Measurements from ENCODE around the gene FBXL7.

The FBXL7 gene

DNA sequence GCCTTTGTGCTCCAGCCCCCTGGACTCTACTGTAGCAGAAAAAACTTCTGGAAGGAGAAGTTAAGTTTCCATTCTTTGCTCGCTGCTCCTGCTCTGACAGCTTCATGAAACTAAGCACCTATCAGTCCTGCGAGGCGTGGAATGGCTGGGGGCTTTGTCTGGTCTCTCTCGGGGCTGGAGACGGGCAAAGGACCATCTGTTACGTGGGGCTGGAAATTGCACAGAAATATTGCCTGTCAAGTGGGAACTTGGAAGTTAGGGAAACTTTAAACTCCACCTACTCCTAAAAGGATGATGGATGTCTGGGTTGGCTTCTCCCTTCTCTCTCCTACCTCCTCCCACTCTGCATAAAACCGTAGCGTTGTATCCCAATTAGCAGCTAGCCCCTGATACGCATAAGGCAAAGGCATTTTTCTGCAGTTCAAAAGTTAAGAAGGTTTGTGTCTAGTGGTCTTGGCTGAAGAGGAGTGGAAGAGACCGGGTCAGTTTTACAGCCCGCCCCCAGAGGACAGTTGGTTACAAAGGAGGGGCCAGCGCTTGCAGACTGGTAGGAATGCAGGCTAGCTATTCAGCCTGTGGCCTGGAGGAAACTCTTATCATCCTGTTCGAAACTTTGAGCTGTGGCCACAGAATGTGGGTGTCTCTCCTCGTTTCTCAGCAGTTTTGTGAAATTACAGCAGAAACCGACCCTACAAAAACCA is 1.3 kb downstream of the FBXL7 start:
- DNase-seq (ENCODE audit: low spot score), result peak; percentile 60

DNA sequence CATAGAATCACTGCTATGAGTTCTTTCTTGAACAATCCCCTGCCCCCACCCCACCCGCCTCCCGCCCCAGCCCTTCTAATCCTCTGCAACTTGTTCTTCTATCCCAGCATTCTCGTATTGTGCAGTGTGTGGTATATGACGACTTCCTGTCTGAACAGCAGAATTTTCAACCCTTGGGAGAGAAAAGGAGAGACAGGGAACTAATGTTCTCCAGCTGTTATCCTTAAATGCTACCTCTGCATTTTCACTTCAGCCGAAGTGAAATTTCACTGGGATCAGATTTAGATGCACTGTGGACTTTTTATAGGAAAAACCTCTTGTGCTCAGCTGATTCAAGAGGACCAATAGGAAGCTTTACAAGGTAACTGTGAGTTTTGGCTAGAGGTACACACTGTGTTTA is 2.2 kb downstream of the FBXL7 start:
- DNase-seq (ENCODE audit: low spot score), result no peak

DNA sequence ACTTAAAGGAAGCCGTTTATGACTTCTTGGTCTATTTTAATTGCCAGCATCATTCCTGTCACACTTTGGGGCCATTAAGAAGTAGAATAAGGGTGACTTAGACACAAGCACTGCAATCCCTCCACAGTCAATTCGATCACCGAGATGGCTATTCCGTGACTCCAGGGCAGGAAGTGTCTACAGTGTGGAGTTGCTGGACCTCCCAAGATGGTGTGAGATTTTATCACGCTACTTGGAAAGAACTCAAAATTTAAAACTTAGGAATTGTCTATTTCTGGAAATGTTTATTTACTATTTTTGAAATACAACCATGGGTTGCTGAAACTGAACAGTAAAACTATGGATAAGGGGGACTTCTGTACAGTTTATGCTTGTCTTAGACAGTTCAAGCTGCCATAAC is 6.2 kb downstream of the FBXL7 start:
- no peak for DNase-seq (ENCODE audit: low spot score)

DNA sequence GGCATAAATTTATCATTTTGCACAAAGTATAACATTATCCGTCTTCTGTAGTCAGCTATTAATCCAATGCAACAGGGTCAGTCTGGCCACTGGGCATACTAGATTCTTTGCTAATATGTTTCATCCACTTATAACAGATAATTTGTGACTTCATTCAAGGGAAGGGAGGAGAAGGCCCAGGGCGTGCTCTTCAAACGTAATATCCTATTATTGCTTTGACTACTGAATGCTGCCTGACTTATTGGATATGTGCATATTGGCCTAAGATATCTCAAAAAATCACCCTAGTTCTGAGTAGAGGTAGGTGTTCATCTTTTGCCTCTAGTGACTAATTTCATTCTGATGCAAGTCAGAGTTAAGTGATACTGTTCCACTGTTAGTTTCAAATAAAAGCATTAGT is 6.9 kb downstream of the FBXL7 start:
- DNase-seq (ENCODE audit: low spot score), result no peak

DNA sequence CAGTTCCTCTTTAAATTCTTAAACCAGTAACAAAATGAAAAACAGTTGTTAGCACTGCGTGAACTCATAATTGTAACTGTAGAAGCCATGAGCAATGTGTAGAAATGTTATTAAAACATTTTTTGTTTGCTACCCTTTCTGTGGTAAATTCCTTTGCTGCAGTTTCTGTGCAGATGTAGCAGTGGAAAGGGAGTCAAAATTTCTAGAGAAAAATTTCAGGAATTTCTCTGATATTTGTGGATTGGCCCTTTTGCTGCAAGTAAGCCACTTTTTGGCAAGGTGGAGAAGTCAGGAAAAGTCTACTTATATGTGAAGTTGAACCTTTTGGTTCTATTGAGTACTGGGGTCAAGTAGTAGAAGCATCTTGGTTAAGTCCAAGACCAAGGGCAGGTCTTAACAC is 10.1 kb downstream of the FBXL7 start:
- no peak for DNase-seq (ENCODE audit: low spot score)

DNA sequence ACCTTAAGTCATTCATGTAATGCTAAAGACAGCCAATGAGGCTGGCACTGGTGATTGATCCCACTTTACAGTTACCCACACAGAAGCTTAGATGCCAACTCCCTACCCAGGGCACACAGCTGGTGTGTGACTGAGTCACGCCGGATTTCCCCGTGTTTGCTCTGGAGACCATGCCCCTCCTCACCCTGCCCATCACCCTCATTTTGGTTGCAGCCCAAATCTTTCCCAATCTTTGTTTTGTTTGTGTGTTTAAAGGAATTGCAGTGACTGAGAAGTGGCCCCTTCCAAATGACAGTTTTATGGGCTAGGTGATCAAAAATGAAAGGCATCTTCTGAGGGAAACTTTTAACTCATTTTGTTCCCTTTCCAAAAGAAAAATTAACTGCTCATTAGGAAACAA is 10.9 kb downstream of the FBXL7 start:
- no peak for DNase-seq (ENCODE audit: low spot score)

DNA sequence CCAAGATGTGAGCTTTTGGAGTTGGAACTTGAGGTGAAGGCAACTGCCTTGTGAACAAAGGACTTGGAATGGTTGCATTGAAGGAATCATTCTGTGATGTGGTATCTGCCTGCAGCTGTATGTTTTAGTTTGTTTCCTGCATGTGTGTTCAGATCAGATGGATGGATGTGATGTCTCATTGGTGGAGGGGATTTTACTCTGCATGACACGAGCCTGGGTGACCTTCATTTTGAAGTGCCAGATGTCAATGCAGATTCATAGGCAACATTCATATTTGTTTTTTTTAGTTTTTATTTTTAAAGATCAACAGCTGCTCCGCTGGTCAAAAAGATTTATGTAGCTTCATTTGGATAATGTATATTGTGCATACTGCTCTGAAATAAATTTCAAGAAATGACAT is 13.5 kb downstream of the FBXL7 start:
- no peak for DNase-seq (ENCODE audit: low spot score)

DNA sequence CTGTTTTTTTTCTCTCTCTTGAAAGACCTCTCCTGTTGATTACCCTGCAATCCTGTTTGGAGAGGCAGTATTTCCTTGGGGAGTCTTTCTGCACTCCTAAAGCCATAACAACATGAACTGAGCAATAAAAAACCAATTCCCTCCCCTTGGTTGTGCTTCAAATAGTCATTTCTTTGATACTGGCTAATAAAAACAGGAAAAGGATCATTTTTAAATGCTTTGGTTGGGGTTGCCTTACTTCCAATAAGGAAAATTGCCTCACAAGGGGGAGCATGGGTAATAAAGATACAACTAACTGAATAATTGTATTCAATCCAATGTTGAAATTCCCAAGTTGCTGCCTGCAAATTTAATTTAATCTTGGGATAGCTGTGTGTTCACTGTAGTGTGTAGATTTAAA is 13.9 kb downstream of the FBXL7 start:
- DNase-seq (ENCODE audit: low spot score), result no peak

DNA sequence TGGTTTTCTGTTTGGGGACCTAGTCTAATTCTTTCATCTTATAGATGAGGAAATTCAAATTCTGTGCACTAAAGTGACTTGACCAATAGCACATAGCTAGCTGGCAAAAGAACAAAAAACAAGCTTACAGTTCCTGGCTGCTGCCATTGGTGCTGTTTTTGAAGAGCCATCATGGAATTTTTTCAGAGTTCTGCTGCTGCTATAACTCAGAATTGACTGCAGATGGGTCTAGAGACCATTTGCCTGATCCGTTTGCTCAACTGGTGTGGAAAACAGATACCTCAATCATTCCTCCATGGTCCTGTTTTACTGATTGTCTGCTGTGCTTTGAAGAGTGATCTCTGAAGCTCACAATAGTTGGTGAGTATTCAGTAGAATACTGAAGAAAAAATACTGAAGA is 15.2 kb downstream of the FBXL7 start:
- DNase-seq (ENCODE audit: low spot score), result no peak

DNA sequence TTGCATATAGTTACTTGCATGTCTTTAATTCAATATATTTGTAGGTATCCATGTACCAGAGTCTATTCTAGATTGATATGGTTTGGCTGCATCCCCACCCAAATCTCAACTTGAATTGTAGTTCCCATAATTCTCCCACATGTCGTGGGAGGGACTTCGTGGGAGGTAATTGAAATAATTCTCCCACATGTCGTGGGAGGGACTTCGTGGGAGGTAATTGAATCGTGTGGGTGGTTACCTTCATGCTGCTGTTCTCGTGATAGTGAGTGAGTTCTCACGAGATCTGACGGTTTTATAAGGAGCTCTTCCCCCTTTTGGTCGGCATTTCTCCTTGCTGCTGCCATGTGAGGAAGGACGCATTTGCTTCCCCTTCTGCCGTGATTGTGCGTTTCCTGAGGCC is 16.5 kb downstream of the FBXL7 start:
- no peak for DNase-seq (ENCODE audit: low spot score)

DNA sequence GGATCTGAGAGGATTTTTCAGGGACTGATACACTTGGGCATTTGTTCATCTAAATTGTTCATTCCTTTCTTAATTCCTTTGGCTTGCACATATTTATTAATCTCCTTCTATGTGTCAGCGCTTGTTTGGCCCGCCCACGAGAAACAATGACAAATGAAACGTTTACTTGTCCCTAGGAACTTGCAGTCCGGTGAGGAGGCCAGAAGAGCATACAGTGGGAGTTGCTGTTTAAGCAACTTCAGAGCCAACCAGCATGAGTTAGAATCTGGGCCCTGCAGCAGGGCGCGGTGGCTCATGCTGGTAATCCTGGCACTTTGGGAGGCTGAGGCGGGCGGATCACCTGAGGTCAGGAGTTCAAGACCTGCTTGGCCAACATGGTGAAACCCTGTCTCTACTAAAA is 18.8 kb downstream of the FBXL7 start:
- no peak for DNase-seq (ENCODE audit: low spot score)

DNA sequence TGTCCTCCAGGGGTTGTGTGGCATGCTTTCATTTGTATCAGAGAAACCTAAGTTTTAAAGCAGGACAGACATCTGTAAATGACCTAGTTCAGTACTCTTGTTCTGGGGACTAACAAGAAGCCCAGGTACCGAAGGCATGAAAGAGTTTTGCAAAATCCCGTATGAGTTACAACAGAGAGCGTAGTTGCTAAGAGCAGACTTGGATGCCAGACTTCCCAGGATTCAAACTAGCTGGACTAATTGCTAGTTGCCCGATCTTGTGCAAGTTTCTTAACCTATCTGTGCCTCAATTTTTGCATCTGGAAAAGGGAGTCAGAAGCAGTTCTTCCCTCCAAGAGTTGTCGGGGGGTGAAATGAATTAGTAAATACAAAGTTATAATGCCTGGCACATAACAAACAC is 20.9 kb downstream of the FBXL7 start:
- DNase-seq (ENCODE audit: low spot score), result no peak

DNA sequence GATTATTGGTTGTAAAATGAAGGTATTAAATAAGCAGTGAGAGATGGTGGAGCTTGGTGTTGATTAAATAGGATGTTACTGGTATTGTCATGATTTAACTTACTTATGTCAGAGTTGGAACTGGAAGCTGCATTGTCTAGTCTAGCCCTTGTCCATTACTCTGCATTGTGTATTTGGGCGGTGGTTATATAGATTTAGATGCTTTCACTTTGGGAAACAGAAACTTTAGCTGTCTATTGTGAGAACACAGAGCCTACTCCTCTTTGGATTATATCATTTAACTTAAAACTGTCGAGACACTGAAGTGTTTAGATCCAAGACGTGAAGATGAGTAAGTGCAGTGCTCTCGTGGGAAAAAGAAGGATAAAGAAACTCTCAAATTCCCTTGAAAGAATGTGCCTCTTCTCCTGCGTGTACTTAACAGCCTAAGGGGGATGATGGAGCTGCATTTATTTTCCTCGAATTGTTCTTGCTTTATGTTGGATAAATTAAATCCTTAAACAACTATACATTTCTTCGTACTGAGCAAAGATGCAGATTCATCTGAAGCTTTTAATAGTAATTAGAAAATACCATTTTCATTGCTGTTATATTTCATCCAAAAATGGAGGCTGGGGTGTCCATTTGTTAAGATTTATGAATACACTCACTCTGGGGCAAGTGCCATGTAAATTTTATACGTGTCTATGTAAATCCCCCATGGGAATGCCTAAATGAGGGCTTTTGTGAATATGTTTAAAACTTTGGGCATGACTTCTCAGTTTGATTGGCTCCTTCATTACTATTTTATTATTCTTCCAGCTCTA is 21.6 kb downstream of the FBXL7 start:
- DNase-seq (ENCODE audit: low spot score), result no peak

DNA sequence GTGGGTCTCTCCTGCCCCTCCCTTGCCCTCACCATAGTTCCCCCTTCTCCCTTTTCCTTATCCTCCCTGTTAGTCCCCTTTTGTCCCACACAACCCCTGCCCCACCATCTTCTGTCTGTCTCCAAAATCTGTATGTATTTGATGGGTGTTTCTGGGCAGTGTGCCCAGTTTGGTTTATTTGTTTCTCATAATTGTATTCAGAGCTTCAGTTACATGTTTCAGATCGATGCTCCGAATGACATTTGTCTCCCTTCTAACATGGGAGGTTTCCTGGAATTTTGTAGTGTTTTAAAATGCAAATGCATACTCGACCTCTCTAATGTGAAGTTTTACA is 22.2 kb downstream of the FBXL7 start:
- no peak for DNase-seq (ENCODE audit: low spot score)

DNA sequence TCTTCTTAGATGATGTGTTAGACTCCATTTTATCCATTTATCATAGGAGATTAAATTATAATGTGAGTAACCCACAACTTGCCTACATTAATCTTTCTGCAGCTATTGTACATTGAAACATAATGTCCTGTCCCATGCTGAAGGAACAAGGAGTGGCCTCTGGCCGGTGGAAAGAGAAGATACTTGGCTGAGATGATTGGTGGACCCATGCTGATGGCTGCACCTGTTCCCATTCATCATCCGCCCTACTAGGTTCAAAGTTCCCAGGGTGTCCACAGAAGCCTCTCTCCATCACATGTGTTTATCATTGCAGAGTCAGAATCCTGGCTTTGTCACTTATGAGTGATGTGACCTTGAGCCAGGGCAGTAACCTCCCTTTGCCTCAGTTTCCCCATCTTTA is 24.7 kb downstream of the FBXL7 start:
- DNase-seq (ENCODE audit: low spot score), result no peak

DNA sequence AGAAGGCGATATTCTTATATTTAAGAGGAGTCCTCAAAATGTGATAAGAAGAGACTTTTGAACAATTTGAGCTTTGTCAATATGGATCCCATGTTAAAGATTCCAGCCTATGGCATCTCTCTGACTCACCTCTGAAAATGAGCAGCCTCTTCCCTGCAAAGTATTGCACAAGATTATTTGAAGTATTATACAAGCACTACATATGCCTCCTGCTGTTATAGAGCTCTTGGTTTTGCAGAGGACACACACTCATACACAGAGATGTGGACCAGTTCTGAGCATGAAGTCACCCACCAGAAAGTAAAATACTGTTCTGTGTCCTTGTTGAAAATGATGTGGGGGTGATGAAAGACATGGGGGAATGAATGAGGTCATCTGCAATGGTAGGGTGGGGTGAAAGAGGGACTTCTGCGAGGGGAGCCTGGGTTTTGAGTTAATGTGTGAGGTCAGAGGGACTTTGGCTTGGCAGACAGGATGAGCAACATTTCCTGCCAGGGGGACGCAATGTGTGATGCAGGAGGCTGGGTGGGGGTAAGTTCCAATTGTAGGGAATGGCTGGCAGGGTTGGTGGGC is 25.8 kb downstream of the FBXL7 start:
- DNase-seq (ENCODE audit: low spot score), result no peak

DNA sequence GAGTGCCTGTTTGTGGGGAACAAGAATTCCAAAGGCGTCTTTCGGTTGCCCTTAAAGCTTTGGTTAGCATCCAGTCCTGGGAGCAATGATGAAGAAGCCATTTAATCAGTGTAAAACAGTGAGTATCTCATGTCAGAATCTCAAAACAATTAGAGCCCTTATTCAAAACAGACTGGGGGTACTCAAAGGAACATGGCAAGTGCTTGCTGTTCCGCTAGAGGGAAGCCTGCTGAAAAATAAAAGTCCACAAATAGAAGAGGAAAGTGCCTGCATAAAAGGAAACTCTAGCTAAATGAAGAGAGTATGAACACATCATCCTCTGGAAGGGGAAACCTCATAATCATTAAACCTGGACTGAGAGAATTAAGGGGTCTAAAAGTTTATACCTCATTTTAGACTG is 26.4 kb downstream of the FBXL7 start:
- peak; percentile 5 for DNase-seq (ENCODE audit: low spot score)

DNA sequence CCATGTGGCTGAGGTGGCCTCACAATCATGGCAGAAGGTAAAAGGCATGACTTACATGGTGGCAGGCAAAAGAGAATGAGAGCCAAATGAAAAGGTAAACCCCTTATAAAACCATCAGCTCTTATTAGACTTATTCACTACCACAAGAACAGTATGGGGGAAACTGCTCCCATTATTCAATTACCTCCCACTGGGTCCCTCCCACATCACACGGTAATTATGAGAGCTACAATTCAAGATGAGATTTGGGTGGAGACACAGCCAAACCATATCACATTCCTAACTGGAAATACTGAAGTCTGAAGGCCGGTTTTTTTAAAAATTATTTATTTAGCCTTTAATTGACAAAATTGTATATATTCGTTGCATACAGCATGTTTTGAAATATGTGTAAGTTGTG is 28.5 kb downstream of the FBXL7 start:
- no peak for DNase-seq (ENCODE audit: low spot score)

DNA sequence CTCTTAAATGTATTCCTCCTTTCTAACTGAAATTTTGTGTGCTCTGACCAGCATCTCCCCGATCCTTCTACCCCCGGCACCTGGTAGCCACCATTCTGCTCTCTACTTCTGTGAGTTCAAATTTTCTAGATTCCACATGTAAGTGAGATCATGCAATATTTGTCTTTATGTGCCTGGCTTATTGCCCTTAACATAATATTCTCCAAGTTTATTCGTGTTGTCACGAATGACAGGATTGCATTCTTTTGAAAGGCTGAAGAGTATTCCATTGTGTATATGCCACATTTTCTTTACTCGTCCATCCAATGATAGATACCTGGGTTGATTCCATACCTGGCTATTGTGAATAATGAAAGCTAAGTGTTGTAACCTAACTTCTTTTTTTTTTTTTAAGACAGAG is 29.0 kb downstream of the FBXL7 start:
- no peak for DNase-seq (ENCODE audit: low spot score)

DNA sequence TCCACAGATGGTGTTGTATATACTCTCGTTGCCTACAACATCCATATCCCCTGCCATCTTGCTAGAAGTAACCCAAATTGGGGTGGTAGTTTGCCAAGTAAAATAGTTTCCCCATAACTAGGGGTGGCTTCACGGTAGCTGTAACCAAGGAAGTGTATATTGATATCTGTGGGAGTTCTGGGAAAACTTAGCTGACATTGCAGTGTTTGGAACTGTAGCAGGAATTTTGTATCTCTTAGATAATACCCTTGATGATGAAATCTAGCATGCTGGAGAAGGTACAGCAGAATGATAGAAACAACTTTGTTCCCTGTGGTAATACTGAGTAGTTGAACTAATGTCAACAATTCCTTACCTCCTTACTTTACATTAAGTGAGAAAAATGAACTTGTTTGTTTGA is 29.8 kb downstream of the FBXL7 start:
- no peak for DNase-seq (ENCODE audit: low spot score)

DNA sequence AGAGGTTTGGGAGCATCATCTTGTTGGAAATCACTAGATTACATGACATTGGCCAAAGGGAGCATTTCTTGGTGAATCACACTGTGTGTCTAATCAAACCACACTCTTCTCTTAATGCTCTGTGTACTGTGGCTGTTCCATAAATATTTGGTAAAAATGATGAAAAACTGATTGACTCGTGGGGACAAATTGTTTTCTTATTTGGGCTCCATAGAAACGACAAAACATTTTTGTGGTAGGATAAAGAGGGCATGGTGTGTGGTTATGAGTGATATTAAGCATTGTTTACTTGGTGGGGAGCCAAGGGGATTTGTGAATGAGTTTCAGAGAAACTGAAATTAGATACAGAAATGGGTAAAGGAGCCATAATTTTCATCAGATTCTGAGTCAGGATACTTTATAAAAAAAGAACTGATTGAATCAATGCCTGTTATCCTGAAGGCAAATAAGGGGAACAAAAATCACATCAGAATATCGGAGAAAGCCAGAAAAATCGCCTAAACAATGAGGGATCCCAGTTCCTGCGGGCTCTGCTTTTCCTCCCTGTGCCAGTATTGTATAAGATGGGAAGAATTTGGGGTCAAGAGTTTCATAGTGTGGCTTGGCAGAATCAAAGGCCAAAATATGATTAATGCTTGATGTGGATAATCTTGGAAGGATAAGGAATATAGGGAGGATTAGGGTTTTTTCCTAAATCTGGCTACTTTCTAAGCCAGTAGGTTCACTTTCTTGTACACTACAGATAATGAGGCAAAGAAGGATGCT is 33.3 kb downstream of the FBXL7 start:
- no peak for DNase-seq (ENCODE audit: low spot score)

DNA sequence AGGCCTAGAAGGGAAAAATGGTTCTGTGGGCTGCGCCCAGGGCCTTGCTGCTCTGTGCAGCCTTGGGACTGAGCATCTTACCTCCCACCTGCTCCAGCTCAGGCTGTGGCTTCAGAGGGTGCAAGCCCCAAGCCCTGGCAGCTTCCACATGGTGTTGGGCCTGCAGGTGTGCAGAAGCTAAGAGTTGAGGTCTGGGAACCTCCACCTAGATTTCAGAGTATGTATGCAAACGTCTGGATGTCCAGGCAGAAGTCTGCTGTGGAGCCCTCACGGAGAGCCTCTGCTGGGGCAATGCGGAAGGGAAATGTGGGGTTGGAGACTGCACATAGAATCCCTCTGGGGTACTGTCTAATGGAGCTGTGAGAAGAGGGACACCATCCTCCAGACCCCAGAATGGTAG is 36.0 kb downstream of the FBXL7 start:
- DNase-seq (ENCODE audit: low spot score), result no peak

DNA sequence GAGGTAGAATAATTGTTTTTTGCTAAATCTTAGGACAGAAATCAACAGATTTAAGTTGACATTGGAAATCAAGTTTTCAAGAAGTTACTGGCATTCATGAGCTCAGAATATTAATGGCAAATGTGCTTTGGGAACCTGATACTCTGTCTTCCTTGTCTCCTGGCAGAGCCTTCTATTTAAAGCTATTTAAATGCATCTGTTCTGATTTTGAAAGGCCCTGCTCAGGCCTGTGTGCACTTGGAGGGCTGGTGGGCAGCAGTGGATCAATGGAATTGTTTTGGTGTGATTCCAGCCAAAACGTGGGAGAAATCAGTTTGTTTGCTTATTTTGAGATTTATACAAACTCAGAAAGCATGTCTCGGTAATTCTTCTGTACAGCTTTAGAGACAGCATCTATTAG is 38.5 kb downstream of the FBXL7 start:
- no peak for DNase-seq (ENCODE audit: low spot score)

All from SK-N-DZ (cell line).